Activated CD4-positive, alpha-beta T cell treated with anti-CD3 and anti-CD28 coated beads for 36 hours (primary cell): Measurements from ENCODE around the gene HMG20B. TPM values are rescaled to one million over a fixed set of nuclear protein-coding genes. Genes with fewer than 3 reads are reported as not detected.

ENCODE experiments used
- ATAC-seq: fragments of 200-7000 bp; cut with Tn5 transposase; one replicate; pipeline ENCODE4 v1.10.0; 2021; ENCODE audit warnings: mild to moderate bottlenecking, moderate library complexity
- CTCF ChIA-PET: fragments of 350-600 bp; sonication (Branson Sonifier 250); formaldehyde crosslinking; loops from one replicate; lab custom pipeline; 2021; ENCODE audit warnings: antibody characterized with exemption; lab: Charles Lee
- POLR2A ChIA-PET: fragments of 350-600 bp; sonication (Branson Sonifier 250); formaldehyde crosslinking; loops from one replicate; lab custom pipeline; 2021; ENCODE audit warnings: antibody characterized with exemption, inconsistent platforms; lab: Charles Lee
- DNase-seq: peaks from one replicate; pipeline ENCODE4 v3.0.0-alpha.2; 2020
- H3K27ac Mint-ChIP-seq: one replicate; pipeline ENCODE4 v1.8.0; 2021; ENCODE audit warnings: mixed read lengths
- H3K27me3 Mint-ChIP-seq: one replicate; pipeline ENCODE4 v1.8.0; 2021; ENCODE audit warnings: mixed read lengths
- H3K36me3 Mint-ChIP-seq: one replicate; pipeline ENCODE4 v1.8.0; 2021; ENCODE audit warnings: low read depth, mixed read lengths
- H3K4me1 Mint-ChIP-seq: one replicate; pipeline ENCODE4 v1.8.0; 2021; ENCODE audit warnings: mixed read lengths
- H3K4me3 Mint-ChIP-seq: one replicate; pipeline ENCODE4 v1.8.0; 2021; ENCODE audit warnings: mild to moderate bottlenecking, moderate library complexity, mixed read lengths
- H3K9me3 Mint-ChIP-seq: one replicate; pipeline ENCODE4 v1.8.0; 2021; ENCODE audit warnings: low read depth, mixed read lengths
- intact Hi-C, 2 experiments: fragments of 100-400 bp; cut with DNase I in 1 of 2; cut with micrococcal nuclease in 1 of 2; formaldehyde crosslinking; loops; one replicate each; pipeline versions ENCODE4 v1.14.2 to v1.15.1; 2022 to 2024; cut with DNase I, micrococcal nuclease
- total RNA-seq, 2 experiments: library from RNA; stranded (reverse); gene quantifications; one replicate each; pipeline ENCODE4 v1.2.3, GENCODE V29; 2021

The HMG20B gene
- total RNA-seq, 2 experiments from 2014 or later, result 59.5 to 62.5 TPM

DNA sequence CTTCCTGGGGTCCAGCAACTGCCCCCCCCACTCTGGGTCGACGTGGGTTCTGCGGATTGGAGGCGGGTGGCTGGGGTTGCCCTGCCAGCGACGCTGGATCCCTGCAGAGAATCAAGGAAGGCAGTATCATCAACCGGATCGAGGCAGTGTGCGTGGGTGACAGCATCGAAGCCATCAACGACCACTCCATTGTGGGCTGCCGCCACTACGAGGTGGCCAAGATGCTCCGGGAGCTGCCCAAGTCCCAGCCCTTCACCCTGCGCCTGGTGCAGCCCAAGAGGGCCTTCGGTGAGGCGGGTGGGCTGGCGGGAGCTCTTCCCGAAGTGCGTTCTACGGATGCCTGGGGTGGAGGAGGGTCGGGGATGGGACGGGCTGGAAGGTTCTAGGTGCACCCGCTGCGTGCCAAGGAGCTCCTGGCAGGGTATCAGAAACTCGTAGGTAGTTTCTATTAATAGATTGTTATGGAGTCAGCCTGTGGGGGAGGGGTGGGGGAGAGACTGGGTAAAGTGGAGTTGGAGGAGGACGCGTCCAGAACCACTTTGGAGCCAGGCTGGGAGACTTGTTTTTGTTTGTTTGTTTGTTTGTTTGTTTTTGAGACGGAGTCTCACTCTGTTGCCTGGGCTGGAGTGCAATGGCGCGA lies 14.1 kb downstream of the HMG20B start:
- POLR2A ChIA-PET, result no interaction called here
- no peak for DNase-seq
- no peaks in the 10 kb centered on the region for H3K9me3 Mint-ChIP-seq
- no peaks in the 10 kb centered on the region for H3K4me1 Mint-ChIP-seq
- ATAC-seq, result no peak
- intact Hi-C loops, result loop anchor here in 1 of 2 experiments (1.0 to 2.0 kb wide), 2 partner anchors 32 to 119 kb away; no protein-coding TSS in a partner anchor
- no peaks in the 10 kb centered on the region for H3K27me3 Mint-ChIP-seq
- CTCF ChIA-PET, result interaction anchor here (0.6 to 1.0 kb wide), 4 partner anchors 18 to 326 kb away, joined by 3 to 6 read pairs (median 3); no protein-coding TSS in a partner anchor
- no peaks in the 10 kb centered on the region for H3K36me3 Mint-ChIP-seq
- no peak overlapping the region for H3K27ac Mint-ChIP-seq
- H3K4me3 Mint-ChIP-seq, result no peak overlapping the region

DNA sequence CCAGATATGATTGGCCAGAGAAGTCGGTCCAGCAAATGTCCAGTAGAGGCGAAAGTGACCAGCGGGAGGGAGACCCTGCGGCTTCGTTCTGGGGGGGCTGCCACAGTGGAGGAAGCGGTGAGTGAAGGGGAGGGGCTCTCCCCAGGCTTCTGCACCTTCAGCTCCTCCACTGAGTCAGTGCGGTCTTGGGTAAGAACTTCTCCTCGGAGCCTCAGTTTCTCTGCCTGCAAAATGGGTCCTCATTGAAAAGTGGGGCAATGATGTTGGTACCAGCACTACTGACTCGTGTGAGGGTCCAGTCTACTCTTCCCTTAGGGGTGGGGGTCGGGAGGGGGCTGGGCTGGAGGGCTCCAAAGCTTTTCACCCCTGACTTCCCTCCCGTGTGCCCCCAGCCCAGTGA lies 16.7 kb downstream of the HMG20B start:
- no peak overlapping the region for H3K27ac Mint-ChIP-seq
- CTCF ChIA-PET, result interaction anchor here (2.4 kb wide), 1 partner anchor 32 kb away, joined by 6 read pairs; the partner anchor contains the start of gene MFSD12
- no peaks in the 10 kb centered on the region for H3K9me3 Mint-ChIP-seq
- intact Hi-C loops, result no loop called here
- H3K4me3 Mint-ChIP-seq, result no peak overlapping the region
- no peak for DNase-seq
- no peaks in the 10 kb centered on the region for H3K36me3 Mint-ChIP-seq
- ATAC-seq, result no peak
- POLR2A ChIA-PET, result no interaction called here
- H3K27me3 Mint-ChIP-seq, result no peaks in the 10 kb centered on the region
- H3K4me1 Mint-ChIP-seq, result no peaks in the 10 kb centered on the region

DNA sequence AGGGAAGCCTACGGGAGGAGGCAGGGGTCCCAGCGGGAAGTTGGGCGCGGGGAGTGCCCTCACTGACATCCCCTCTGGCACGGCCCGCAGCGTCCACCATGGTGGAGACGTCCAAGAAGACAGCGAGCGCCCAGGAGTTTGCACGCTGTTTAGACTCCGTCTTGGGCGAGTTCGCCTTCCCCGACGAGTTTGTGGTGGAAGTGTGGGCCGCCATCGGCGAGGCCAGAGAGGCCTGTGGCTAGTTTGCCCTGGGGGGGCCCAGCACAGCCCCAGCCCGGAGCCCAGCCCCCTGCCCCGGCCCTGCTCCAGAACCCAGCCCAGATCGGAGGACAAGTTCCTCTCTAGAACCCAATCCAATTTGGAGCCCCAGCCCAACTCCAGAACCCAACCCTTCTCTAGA lies 17.2 kb downstream of the HMG20B start:
- ChIA-PET POLR2A (no interaction called here), CTCF (interaction anchor here (0.6 to 2.4 kb wide), 3 partner anchors 33 to 117 kb away, joined by 3 to 6 read pairs (median 5); partner anchors contain the start of gene MFSD12)
- no peak overlapping the region for H3K27ac Mint-ChIP-seq
- H3K36me3 Mint-ChIP-seq, result no peaks in the 10 kb centered on the region
- no peak for DNase-seq
- H3K9me3 Mint-ChIP-seq, result no peaks in the 10 kb centered on the region
- no peak for ATAC-seq
- H3K4me3 Mint-ChIP-seq, result no peak overlapping the region
- no peaks in the 10 kb centered on the region for H3K27me3 Mint-ChIP-seq
- H3K4me1 Mint-ChIP-seq, result no peaks in the 10 kb centered on the region
- intact Hi-C loops, result no loop called here

DNA sequence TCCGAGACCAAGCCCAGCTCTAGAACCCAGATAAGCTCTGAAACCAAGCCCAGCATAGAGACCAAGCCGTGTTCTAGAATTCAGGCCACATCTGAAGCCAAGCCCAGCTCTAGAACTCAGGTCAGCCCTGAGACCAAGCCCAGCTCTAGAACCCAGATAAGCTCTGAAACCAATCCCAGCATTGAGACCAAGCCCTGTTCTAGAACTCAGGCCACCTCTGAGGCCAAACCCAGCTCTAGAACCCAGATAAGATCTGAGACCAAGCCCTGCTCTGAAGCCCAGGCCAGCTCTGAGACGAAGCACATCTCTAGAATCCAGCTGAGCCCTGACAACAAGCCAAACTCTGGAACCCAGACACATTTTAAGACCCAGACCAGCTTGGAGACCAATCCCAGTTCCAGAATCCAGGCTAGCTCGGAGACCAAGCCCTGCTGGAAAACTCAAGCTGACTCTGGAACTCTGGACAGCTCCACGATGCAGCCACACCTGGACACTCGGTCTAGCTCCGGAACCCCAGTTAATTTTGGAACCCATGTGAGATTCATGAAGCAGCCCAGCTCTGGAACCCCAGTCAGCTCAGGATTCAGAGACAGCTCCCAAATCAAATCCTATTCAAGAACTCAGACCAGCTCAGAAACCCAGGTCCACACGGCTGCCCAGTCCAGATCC lies 18.4 kb downstream of the HMG20B start:
- DNase-seq (no peak), ATAC-seq (no peak)
- Mint-ChIP-seq H3K4me3 (no peak overlapping the region), H3K4me1 (no peaks in the 10 kb centered on the region), H3K9me3 (no peaks in the 10 kb centered on the region), H3K27me3 (no peaks in the 10 kb centered on the region), H3K36me3 (no peaks in the 10 kb centered on the region), H3K27ac (no peak overlapping the region)
- CTCF ChIA-PET, result interaction anchor here (0.6 to 2.4 kb wide), 7 partner anchors 9 to 63 kb away, joined by 3 to 7 read pairs (median 5); partner anchors contain the start of gene MFSD12
- intact Hi-C loops, result no loop called here
- POLR2A ChIA-PET, result no interaction called here

DNA sequence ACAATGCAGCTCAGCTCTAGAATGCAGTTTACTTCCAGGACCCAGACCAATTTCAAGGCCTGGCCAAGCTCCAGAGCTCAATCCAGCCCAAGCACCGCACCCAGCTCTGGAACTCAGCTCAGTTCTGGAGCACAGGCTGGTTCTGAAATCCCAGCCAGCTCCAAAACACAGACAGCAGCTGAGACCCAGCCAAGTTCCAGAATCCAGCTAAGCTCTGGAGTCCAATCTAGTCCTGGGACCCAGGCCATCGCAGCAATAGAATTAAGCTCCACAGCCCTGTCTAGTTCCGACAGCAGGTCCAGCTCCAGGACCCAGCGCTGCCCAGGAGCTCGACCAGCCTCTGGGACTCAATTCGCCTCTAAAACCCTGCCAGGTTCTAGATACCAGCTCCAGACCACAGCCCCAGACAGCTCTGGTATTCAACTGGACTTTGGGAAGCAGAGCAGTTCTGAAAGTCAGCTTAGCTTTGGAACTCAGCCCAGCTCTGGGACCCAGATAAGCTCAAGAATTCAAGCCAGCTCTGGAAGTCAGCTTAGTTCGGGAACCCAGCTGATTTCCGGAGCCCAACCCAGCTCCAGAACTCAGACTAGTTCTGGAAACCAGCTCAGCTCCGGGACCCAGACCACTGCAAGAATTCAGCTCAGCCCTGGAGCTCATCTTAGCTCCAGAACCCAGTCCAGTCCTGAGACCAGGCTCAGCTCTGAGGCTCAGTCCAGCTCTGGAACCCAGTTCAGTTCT lies 19.3 kb downstream of the HMG20B start:
- POLR2A ChIA-PET, result interaction anchor here (0.7 to 0.9 kb wide), 2 partner anchors 12 to 74 kb away, joined by 3 to 5 read pairs; no protein-coding TSS in a partner anchor
- no peak for ATAC-seq

DNA sequence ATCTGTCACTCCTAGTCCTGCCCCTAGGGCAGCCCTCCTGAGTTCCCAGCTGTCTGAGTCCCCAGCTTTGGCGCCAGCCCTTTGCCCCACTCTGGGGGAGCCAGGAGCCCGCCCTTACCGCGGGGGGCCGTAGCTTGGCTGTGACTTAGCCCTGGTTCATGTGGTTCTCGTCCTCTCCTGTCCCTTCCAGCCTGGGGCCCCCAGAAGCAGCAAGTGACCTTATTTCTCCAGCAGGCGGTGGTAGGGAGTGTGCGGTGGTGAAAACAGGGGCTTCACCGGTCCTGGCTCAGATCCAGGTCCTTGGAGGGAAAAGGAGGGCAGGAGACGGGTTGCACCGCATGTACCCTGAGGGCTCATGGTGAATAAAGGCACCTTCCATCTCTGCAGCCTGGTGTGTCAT lies 20.4 kb downstream of the HMG20B start:
- H3K4me3 Mint-ChIP-seq, result no peak overlapping the region
- no peaks in the 10 kb centered on the region for H3K27me3 Mint-ChIP-seq
- DNase-seq (no peak), ATAC-seq (no peak)
- no peaks in the 10 kb centered on the region for H3K9me3 Mint-ChIP-seq
- no peaks in the 10 kb centered on the region for H3K4me1 Mint-ChIP-seq
- POLR2A ChIA-PET, result interaction anchor here (0.6 kb wide), 1 partner anchor 10 kb away, joined by 6 read pairs; no protein-coding TSS in a partner anchor
- H3K36me3 Mint-ChIP-seq, result no peaks in the 10 kb centered on the region
- H3K27ac Mint-ChIP-seq, result no peak overlapping the region
- intact Hi-C loops, result no loop called here
- CTCF ChIA-PET, result interaction anchor here (1.3 kb wide), 1 partner anchor 20 kb away, joined by 4 read pairs; no protein-coding TSS in a partner anchor

More for the DNA sequence above, 19.3 kb downstream of the HMG20B start:
- intact Hi-C loops, result no loop called here
- Mint-ChIP-seq H3K27ac (no peak overlapping the region), H3K4me3 (no peak overlapping the region), H3K4me1 (no peaks in the 10 kb centered on the region), H3K9me3 (no peaks in the 10 kb centered on the region), H3K27me3 (no peaks in the 10 kb centered on the region), H3K36me3 (no peaks in the 10 kb centered on the region)
- CTCF ChIA-PET, result interaction anchor here (0.5 to 2.4 kb wide), 11 partner anchors 10 to 1012 kb away, joined by 3 to 7 read pairs (median 3); partner anchors contain the start of gene MFSD12
- no peak for DNase-seq

DNA sequence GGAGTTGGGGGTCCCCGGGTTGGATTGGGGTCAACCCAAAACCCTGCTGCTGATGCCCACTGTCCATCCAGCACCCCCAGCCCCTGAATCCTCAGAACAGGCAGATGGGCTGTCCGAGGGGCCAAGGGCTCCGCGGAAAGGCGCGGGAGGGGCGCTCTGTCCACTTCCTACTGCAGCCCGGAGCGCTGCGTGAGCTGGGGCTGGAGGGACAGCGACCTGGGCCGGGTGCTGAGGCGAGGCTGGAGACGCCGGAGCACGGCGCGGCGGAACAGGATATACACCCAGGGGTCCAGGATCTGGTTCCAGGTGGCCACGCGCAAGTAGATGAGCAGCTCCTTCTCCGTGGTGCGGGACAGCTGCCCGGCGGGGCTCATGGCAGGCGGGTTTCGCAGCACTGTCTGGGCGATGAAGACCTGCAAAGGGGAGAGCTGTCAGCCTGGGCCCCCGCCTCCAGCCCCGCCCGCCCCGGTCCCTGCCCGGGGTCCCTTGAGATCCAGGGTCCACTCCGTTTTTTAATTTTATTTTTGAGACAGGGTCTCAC lies 22.8 kb downstream of the HMG20B start:
- Mint-ChIP-seq H3K4me1 (no peaks in the 10 kb centered on the region), H3K27ac (no peak overlapping the region), H3K9me3 (no peaks in the 10 kb centered on the region), H3K27me3 (no peaks in the 10 kb centered on the region), H3K4me3 (no peak overlapping the region), H3K36me3 (no peaks in the 10 kb centered on the region)
- ChIA-PET CTCF (interaction anchor here (0.6 to 0.7 kb wide), 2 partner anchors 47 to 51 kb away, joined by 3 read pairs; no protein-coding TSS in a partner anchor), POLR2A (no interaction called here)
- ATAC-seq (no peak), DNase-seq (no peak)
- intact Hi-C loops, result no loop called here

DNA sequence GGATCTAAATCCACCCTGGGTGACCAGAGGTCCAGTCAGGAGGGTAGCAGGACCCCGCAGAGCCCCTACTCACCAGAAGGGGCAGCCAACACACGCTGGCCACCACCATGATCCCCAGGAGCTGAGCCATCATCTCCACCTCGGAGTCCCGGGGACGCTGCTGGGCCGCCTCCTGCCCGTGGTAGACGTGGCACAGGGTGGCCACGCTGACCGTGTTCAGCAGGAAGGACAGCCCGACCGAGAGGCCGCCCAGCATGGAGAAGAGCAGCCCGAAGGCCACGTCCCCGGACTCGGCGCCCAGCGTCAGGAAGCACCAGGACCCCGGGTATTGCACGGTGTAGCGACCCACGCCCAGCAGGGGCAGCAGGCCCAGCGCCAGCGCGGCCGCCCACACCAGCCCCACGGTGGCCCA lies 27.0 kb downstream of the HMG20B start:
- CTCF ChIA-PET, result interaction anchor here (0.6 kb wide), 1 partner anchor 220 kb away, joined by 3 read pairs; no protein-coding TSS in a partner anchor
- intact Hi-C loops, result no loop called here
- no peak for ATAC-seq
- no peak for DNase-seq
- POLR2A ChIA-PET, result no interaction called here
- no peaks in the 10 kb centered on the region for H3K4me1 Mint-ChIP-seq
- no peak overlapping the region for H3K27ac Mint-ChIP-seq
- no peaks in the 10 kb centered on the region for H3K27me3 Mint-ChIP-seq
- no peaks in the 10 kb centered on the region for H3K36me3 Mint-ChIP-seq
- H3K9me3 Mint-ChIP-seq, result no peaks in the 10 kb centered on the region
- no peak overlapping the region for H3K4me3 Mint-ChIP-seq

DNA sequence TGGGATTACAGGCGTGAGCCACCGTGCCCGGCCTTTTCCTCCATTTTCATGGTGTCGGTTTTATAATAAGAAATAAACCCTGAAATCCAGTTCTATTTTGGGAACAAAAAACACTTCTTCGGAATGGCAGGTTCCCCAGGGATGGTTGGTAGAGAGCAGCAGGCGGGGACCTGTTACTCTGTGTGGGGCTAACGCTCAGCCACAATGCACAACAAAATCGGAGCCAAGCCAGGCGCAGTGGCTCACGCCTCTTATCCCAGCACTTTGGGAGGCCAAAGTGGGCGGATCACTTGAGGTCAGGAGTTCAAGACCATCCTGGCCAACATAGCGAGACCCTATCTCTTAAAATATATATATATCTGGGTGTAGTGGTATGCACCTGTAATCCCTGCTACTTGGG lies 28.3 kb downstream of the HMG20B start:
- Mint-ChIP-seq H3K27ac (no peak overlapping the region), H3K36me3 (no peaks in the 10 kb centered on the region), H3K27me3 (no peaks in the 10 kb centered on the region), H3K9me3 (no peaks in the 10 kb centered on the region), H3K4me3 (no peak overlapping the region), H3K4me1 (no peaks in the 10 kb centered on the region)
- DNase-seq (no peak), ATAC-seq (no peak)
- ChIA-PET POLR2A (no interaction called here), CTCF (interaction anchor here (0.6 to 1.1 kb wide), 4 partner anchors 15 to 565 kb away, joined by 3 read pairs; partner anchors contain the start of gene GIPC3)
- intact Hi-C loops, result no loop called here

DNA sequence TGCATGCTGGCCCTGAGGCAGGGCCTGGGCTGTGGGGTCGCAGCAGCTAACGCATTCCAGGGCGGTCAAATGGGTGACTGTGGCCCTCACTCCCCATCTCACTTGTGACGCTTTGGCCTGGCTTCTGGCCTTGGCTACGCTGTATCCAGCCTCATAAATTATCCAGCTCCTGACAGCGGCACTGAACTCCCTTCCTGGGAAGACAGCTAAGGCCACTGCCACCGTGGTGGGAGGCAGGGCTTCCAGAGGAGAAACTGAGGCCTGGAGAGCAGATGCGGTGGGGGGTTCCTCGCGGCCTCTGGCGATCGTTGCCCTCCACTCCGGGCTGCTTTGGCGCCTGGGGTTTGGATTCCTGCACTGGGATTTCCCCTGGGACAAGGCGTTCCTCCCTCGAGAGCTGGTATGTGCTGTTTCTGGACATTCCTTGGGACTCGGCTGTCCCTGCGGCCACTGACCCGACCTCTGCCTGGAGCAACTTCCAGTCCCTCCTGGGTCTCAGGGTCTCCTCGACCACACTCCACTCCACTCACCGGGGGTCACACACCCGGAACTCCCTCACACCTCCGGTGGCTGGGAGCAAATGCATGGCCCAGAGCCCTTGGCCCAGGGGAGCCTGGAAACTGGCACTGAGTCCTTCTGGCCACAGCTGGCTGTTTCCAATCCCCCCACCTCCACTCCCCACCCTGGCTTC lies 30.5 kb downstream of the HMG20B start:
- Mint-ChIP-seq H3K9me3 (no peaks in the 10 kb centered on the region), H3K27me3 (peaks cover 2% of the 10 kb centered on the region), H3K4me3 (no peak overlapping the region), H3K4me1 (peaks cover 2% of the 10 kb centered on the region), H3K36me3 (no peaks in the 10 kb centered on the region), H3K27ac (no peak overlapping the region)
- ChIA-PET POLR2A (no interaction called here), CTCF (no interaction called here)
- DNase-seq, result no peak
- ATAC-seq, result no peak
- intact Hi-C loops, result no loop called here
